GM18907 (cell line): ENCODE data around the gene SRPK3.
A peak's percentile ranks its signal among the peaks of the same experiment; 100 is the strongest.
"Not testable (repeated sequence)": the region's sequence is repeated elsewhere in the genome, so short reads cannot be mapped to it uniquely, and the experiment has no call there.

Source experiments
- ATAC-seq: cut with Tn5 transposase; IDR thresholded peaks from one replicate; pipeline ENCODE4 v1.9.1; 2021; ENCODE audit warnings: mild to moderate bottlenecking, moderate library complexity; ENCODE audit not compliant: unreplicated experiment

SRPK3 gene

GRCh38 chrX:153744210-153745066 is 36.4 kb upstream of the SRPK3 start:
- no peak for ATAC-seq

GRCh38 chrX:153745067-153745433 is 35.8 kb upstream of the SRPK3 start:
- ATAC-seq: not testable (repeated sequence)

GRCh38 chrX:153746359-153746758 is 34.5 kb upstream of the SRPK3 start:
- no peak for ATAC-seq

GRCh38 chrX:153746991-153747390 is 33.9 kb upstream of the SRPK3 start:
- ATAC-seq: not testable (repeated sequence)

- not testable (repeated sequence) for ATAC-seq
Observed at GRCh38 chrX:153749017-153749416, 31.8 kb upstream of the SRPK3 start.

GRCh38 chrX:153750127-153750774 is 30.6 kb upstream of the SRPK3 start:
- no peak for ATAC-seq

- ATAC-seq: no peak
Observed at GRCh38 chrX:153755136-153755535, 25.7 kb upstream of the SRPK3 start.

- no peak for ATAC-seq
Observed at GRCh38 chrX:153761863-153762262, 19.0 kb upstream of the SRPK3 start.

GRCh38 chrX:153762626-153763173 is 18.1 kb upstream of the SRPK3 start:
- ATAC-seq: no peak

GRCh38 chrX:153763298-153763932 is 17.4 kb upstream of the SRPK3 start:
- peak; percentile 8 for ATAC-seq

- peak; percentile 59 for ATAC-seq
Observed at GRCh38 chrX:153763989-153764755, 16.7 kb upstream of the SRPK3 start, which contains the start of gene PLXNB3. TSS of gene PLXNB3 (plus strand) at chrX:153764249. CDS start at chrX:153765536, 1,287 bp downstream.

GRCh38 chrX:153764786-153765137 is 16.1 kb upstream of the SRPK3 start:
- ATAC-seq: no peak

- no peak for ATAC-seq
Observed at GRCh38 chrX:153765138-153766079, 15.4 kb upstream of the SRPK3 start.

- ATAC-seq: no peak
Observed at GRCh38 chrX:153766098-153766817, 14.6 kb upstream of the SRPK3 start.

GRCh38 chrX:153766871-153767673 is 13.8 kb upstream of the SRPK3 start:
- no peak for ATAC-seq

GRCh38 chrX:153767674-153768055 is 13.2 kb upstream of the SRPK3 start:
- ATAC-seq: no peak

GRCh38 chrX:153768311-153769157 is 12.3 kb upstream of the SRPK3 start:
- no peak for ATAC-seq
